WTC11 (cell line): ENCODE measurements around the gene NRIP2. TPM values are rescaled to one million over a fixed set of nuclear protein-coding genes. Genes with fewer than 3 reads are reported as not detected.

Source experiments
- ATAC-seq: fragments of 200-7000 bp; cut with Tn5 transposase; 2 replicates; pipeline ENCODE4 v1.10.0; 2021; ENCODE audit warnings: mild to moderate bottlenecking, moderate library complexity
- CTCF ChIA-PET: fragments of 300-600 bp; sonication (Branson Sonifier 250); formaldehyde crosslinking; loops from one replicate; lab custom pipeline; 2021; ENCODE audit warnings: antibody characterized with exemption; lab: Charles Lee
- POLR2A ChIA-PET: fragments of 350-600 bp; sonication (Branson Sonifier 250); formaldehyde crosslinking; loops from one replicate; lab custom pipeline; 2021; ENCODE audit warnings: antibody characterized with exemption; lab: Charles Lee
- DNase-seq: peaks from one replicate; pipeline ENCODE4 v3.0.0; 2021; ENCODE audit warnings: low spot score
- H3K27ac Mint-ChIP-seq: 2 replicates; pipeline ENCODE4 v1.8.0; 2021; ENCODE audit warnings: mixed read lengths
- H3K27me3 Mint-ChIP-seq: 2 replicates; pipeline ENCODE4 v1.8.0; 2021; ENCODE audit warnings: low read depth, mild to moderate bottlenecking, moderate library complexity, mixed read lengths
- H3K36me3 Mint-ChIP-seq: 2 replicates; pipeline ENCODE4 v1.8.0; 2021; ENCODE audit warnings: mixed read lengths
- H3K4me1 Mint-ChIP-seq: 2 replicates; pipeline ENCODE4 v1.8.0; 2022; ENCODE audit warnings: mixed read lengths
- H3K4me3 Mint-ChIP-seq: 2 replicates; pipeline ENCODE4 v1.8.0; 2021; ENCODE audit warnings: mild to moderate bottlenecking, moderate library complexity, mixed read lengths
- H3K9me3 Mint-ChIP-seq: 2 replicates; pipeline ENCODE4 v1.8.0; 2021; ENCODE audit warnings: mixed read lengths
- ATF1 ChIP-seq: sonication (generic); formaldehyde crosslinking; IDR thresholded peaks from 2 replicates; pipeline ENCODE4 v1.8.1; 2023; ENCODE audit warnings: mild to moderate bottlenecking, moderate library complexity, missing genetic modification reagents
- CBFB ChIP-seq: sonication (generic); formaldehyde crosslinking; IDR thresholded peaks from 2 replicates; pipeline ENCODE4 v1.8.1; 2022; ENCODE audit warnings: mild to moderate bottlenecking, low read depth, missing genetic modification reagents
- ELF4 ChIP-seq: sonication (generic); formaldehyde crosslinking; IDR thresholded peaks from 2 replicates; pipeline ENCODE4 v1.8.1; 2022; ENCODE audit warnings: low read depth, mild to moderate bottlenecking, moderate library complexity, missing genetic modification reagents
- FOXJ3 ChIP-seq: sonication (generic); formaldehyde crosslinking; IDR thresholded peaks from 2 replicates; pipeline ENCODE4 v1.9.0; 2021; ENCODE audit warnings: missing genetic modification reagents, mild to moderate bottlenecking, borderline replicate concordance
- GRHL2 ChIP-seq: fragments of 250-450 bp; sonication (Bioruptor Pico); IDR thresholded peaks from 2 replicates; pipeline ENCODE4 v1.8.0; 2022; ENCODE audit warnings: mild to moderate bottlenecking, moderate library complexity; ENCODE audit not compliant: insufficient replicate concordance, severe bottlenecking
- IRF2 ChIP-seq: sonication (generic); formaldehyde crosslinking; IDR thresholded peaks from 2 replicates; pipeline ENCODE4 v1.8.0; 2022; ENCODE audit warnings: low read depth, missing genetic modification reagents, borderline replicate concordance
- JUN ChIP-seq: sonication (generic); formaldehyde crosslinking; IDR thresholded peaks from 2 replicates; pipeline ENCODE4 v1.8.0; 2023; ENCODE audit warnings: mild to moderate bottlenecking, missing genetic modification reagents
- KAT7 ChIP-seq: sonication (generic); formaldehyde crosslinking; IDR thresholded peaks from 2 replicates; pipeline ENCODE4 v1.8.1; 2023; ENCODE audit warnings: missing genetic modification reagents, mild to moderate bottlenecking, borderline replicate concordance
- MYBL2 ChIP-seq: sonication (generic); formaldehyde crosslinking; IDR thresholded peaks from 2 replicates; pipeline ENCODE4 v1.8.1; 2023; ENCODE audit warnings: mild to moderate bottlenecking, moderate library complexity, missing genetic modification reagents
- NR1H2 ChIP-seq: sonication (generic); formaldehyde crosslinking; IDR thresholded peaks from 2 replicates; pipeline ENCODE4 v1.9.0; 2021; ENCODE audit warnings: mild to moderate bottlenecking, moderate library complexity, missing genetic modification reagents
- NR2C2 ChIP-seq: sonication (generic); formaldehyde crosslinking; IDR thresholded peaks from 2 replicates; pipeline ENCODE4 v1.8.0; 2022; ENCODE audit warnings: mild to moderate bottlenecking, missing genetic modification reagents
- OVOL2 ChIP-seq: fragments of 250-450 bp; sonication (Bioruptor Pico); IDR thresholded peaks from 2 replicates; pipeline ENCODE4 v1.9.0; 2021; ENCODE audit warnings: mild to moderate bottlenecking, borderline replicate concordance
- SOX15 ChIP-seq: fragments of 250-450 bp; sonication (Bioruptor Pico); IDR thresholded peaks from 2 replicates; pipeline ENCODE4 v1.9.0; 2021; ENCODE audit warnings: mild to moderate bottlenecking
- SP1 ChIP-seq: sonication (generic); formaldehyde crosslinking; conservative IDR thresholded peaks from 2 replicates; pipeline ENCODE4 v1.8.1; 2022; ENCODE audit warnings: missing genetic modification reagents
- TP53 ChIP-seq: sonication (generic); formaldehyde crosslinking; IDR thresholded peaks from 2 replicates; pipeline ENCODE4 v1.8.1; 2023; ENCODE audit warnings: mild to moderate bottlenecking, missing genetic modification reagents
- ZNF232 ChIP-seq: sonication (generic); formaldehyde crosslinking; IDR thresholded peaks from 2 replicates; pipeline ENCODE4 v1.8.0; 2022; ENCODE audit warnings: mild to moderate bottlenecking, missing genetic modification reagents
- ZNF317 ChIP-seq: sonication (generic); formaldehyde crosslinking; IDR thresholded peaks from 2 replicates; pipeline ENCODE4 v1.8.1; 2023; ENCODE audit warnings: low read depth, mild to moderate bottlenecking, moderate library complexity, missing genetic modification reagents, borderline replicate concordance
- ZNF396 ChIP-seq: fragments of 250-450 bp; sonication (Bioruptor Pico); IDR thresholded peaks from 2 replicates; pipeline ENCODE4 v1.8.0; 2021; ENCODE audit warnings: mild to moderate bottlenecking, moderate library complexity, borderline replicate concordance
- total RNA-seq: library from RNA; stranded (reverse); gene quantifications from 3 replicates; pipeline ENCODE4 v1.2.3, GENCODE V29; 2021
- TF ChIP-seq, protein P1 (sequence below): sonication (generic); formaldehyde crosslinking; IDR thresholded peaks from 2 replicates; pipeline ENCODE4 v1.8.0; 2022; ENCODE audit warnings: mild to moderate bottlenecking, missing genetic modification reagents
- TF ChIP-seq, protein P2 (sequence below): fragments of 250-450 bp; sonication (Bioruptor Pico); IDR thresholded peaks from 2 replicates; pipeline ENCODE4 v1.9.0; 2021; ENCODE audit warnings: mild to moderate bottlenecking
- TF ChIP-seq, protein P3 (sequence below): fragments of 200-600 bp; IDR thresholded peaks from 2 replicates; pipeline ENCODE4 v1.8.0; 2022; ENCODE audit warnings: antibody characterized with exemption
- TF ChIP-seq, protein P4 (sequence below): fragments of 250-450 bp; sonication (Bioruptor Pico); IDR thresholded peaks from 2 replicates; pipeline ENCODE4 v2.1.2; 2022; ENCODE audit warnings: mild to moderate bottlenecking, moderate library complexity
- TF ChIP-seq, protein P5 (sequence below): sonication (generic); formaldehyde crosslinking; IDR thresholded peaks from 2 replicates; pipeline ENCODE4 v1.8.0; 2022; ENCODE audit warnings: mild to moderate bottlenecking, missing genetic modification reagents
- TF ChIP-seq, protein P6 (sequence below): sonication (generic); formaldehyde crosslinking; IDR thresholded peaks from 2 replicates; pipeline ENCODE4 v1.8.0; 2022; ENCODE audit warnings: mild to moderate bottlenecking, missing genetic modification reagents
- TF ChIP-seq, protein P7 (sequence below): sonication (generic); formaldehyde crosslinking; IDR thresholded peaks from 2 replicates; pipeline ENCODE4 v1.8.1; 2022; ENCODE audit warnings: low read depth, mild to moderate bottlenecking, moderate library complexity, missing genetic modification reagents, borderline replicate concordance

The NRIP2 gene
- total RNA-seq, 1 experiment from 2014 or later = not detected

DNA sequence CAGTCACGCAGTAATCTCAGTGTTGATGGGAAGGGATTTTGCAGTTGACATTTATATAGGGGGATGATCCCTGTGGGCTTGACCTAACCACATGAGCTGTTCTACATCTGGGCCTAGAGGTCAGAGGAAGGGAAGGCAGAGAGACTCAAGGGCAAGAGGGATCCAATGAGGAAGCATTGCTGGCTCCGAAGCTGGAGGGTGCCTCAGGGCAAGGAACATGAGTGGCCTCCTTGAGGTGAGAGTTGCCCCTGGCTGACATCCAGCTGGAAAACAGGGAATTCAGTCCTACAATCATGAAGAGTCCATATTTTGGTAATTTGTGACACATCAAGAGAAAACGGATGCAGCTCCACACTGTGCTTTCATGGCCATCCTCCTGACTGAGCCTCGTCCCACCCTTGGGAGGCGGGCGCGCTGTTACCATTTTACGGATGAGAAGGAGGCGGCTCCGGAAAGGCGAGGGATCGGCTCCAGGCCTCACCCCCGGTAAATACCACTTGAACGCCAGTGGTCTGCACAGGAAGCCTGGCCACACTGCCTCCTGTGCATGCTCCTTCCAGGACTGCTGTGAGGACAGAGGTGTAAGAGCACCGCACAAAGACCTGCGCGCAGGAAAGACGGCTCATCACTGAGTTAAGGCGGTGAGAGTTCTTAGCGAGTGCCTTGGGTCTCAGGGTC, 58.6 kb downstream of the NRIP2 start:
- Mint-ChIP-seq H3K4me3 (no peak overlapping the region), H3K9me3 (no peaks in the 10 kb centered on the region), H3K27me3 (no peaks in the 10 kb centered on the region), H3K36me3 (no peaks in the 10 kb centered on the region), H3K4me1 (peaks cover 39% of the 10 kb centered on the region), H3K27ac (no peak overlapping the region; the same call in 1 of the 2 replicates)
- no peak for TF ChIP-seq SOX15
- no peak for TF ChIP-seq ZNF396 (CRISPR knock-in tag)
- TF ChIP-seq FOXJ3 (CRISPR knock-in tag) = no peak
- TF ChIP-seq, protein P1, sequence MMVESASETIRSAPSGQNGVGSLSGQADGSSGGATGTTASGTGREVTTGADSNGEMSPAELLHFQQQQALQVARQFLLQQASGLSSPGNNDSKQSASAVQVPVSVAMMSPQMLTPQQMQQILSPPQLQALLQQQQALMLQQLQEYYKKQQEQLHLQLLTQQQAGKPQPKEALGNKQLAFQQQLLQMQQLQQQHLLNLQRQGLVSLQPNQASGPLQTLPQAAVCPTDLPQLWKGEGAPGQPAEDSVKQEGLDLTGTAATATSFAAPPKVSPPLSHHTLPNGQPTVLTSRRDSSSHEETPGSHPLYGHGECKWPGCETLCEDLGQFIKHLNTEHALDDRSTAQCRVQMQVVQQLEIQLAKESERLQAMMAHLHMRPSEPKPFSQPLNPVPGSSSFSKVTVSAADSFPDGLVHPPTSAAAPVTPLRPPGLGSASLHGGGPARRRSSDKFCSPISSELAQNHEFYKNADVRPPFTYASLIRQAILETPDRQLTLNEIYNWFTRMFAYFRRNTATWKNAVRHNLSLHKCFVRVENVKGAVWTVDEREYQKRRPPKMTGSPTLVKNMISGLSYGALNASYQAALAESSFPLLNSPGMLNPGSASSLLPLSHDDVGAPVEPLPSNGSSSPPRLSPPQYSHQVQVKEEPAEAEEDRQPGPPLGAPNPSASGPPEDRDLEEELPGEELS (CRISPR knock-in tag) = no peak
- no peak for TF ChIP-seq ELF4 (CRISPR knock-in tag)
- no peak for TF ChIP-seq ZNF232 (CRISPR knock-in tag)
- TF ChIP-seq SP1 (CRISPR knock-in tag) = no peak
- TF ChIP-seq KAT7 (CRISPR knock-in tag) = no peak
- no peak for TF ChIP-seq JUN (CRISPR knock-in tag)
- no peak for TF ChIP-seq NR2C2 (CRISPR knock-in tag)
- no peak for TF ChIP-seq OVOL2 (CRISPR knock-in tag)
- ChIA-PET CTCF (interaction anchor here (0.8 to 2.9 kb wide), 2 partner anchors 15 to 85 kb away, joined by 3 to 8 read pairs; no protein-coding TSS in a partner anchor), POLR2A (no interaction called here)
- ATAC-seq (no peak), DNase-seq (no peak)

DNA sequence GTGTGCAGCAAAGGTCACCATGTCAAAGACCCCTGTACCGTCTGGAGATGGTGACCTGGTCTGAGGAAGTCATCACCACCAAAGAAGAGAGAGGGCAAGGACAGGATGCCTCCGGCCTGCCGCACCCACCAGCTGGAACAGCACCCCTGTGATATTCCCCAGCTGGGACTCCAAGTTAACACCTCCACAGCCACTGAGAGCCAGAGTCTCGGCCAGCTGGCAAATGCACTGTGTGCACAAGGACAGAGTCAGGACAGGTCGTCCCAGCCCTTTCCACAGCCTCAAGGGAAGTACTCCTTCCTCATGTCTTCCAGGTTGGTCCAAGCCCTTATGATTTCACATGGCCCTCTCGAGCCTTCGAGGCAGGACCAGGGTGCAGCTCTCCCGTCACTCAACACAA, 59.4 kb downstream of the NRIP2 start:
- Mint-ChIP-seq H3K9me3 (peaks cover 3% of the 10 kb centered on the region), H3K4me3 (no peak overlapping the region), H3K4me1 (peaks cover 39% of the 10 kb centered on the region), H3K27me3 (peaks cover 2% of the 10 kb centered on the region; the same call in 1 of the 2 replicates), H3K27ac (no peak overlapping the region), H3K36me3 (peaks cover 2% of the 10 kb centered on the region; the same call in 1 of the 2 replicates)
- ATAC-seq = no peak
- ChIA-PET CTCF (no interaction called here), POLR2A (no interaction called here)
- DNase-seq = no peak
- TF ChIP-seq ZNF317 (CRISPR knock-in tag) = no peak
- TF ChIP-seq, protein P2, sequence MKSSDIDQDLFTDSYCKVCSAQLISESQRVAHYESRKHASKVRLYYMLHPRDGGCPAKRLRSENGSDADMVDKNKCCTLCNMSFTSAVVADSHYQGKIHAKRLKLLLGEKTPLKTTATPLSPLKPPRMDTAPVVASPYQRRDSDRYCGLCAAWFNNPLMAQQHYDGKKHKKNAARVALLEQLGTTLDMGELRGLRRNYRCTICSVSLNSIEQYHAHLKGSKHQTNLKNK = no peak
- no peak for TF ChIP-seq MYBL2
- TF ChIP-seq CBFB = no peak
- TF ChIP-seq GRHL2 = no peak
- TF ChIP-seq TP53 (CRISPR knock-in tag) = no peak
- TF ChIP-seq, protein P3, sequence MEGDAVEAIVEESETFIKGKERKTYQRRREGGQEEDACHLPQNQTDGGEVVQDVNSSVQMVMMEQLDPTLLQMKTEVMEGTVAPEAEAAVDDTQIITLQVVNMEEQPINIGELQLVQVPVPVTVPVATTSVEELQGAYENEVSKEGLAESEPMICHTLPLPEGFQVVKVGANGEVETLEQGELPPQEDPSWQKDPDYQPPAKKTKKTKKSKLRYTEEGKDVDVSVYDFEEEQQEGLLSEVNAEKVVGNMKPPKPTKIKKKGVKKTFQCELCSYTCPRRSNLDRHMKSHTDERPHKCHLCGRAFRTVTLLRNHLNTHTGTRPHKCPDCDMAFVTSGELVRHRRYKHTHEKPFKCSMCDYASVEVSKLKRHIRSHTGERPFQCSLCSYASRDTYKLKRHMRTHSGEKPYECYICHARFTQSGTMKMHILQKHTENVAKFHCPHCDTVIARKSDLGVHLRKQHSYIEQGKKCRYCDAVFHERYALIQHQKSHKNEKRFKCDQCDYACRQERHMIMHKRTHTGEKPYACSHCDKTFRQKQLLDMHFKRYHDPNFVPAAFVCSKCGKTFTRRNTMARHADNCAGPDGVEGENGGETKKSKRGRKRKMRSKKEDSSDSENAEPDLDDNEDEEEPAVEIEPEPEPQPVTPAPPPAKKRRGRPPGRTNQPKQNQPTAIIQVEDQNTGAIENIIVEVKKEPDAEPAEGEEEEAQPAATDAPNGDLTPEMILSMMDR = no peak
- no peak for TF ChIP-seq ATF1 (CRISPR knock-in tag)
- TF ChIP-seq JUN (CRISPR knock-in tag) = no peak
- TF ChIP-seq, protein P4, sequence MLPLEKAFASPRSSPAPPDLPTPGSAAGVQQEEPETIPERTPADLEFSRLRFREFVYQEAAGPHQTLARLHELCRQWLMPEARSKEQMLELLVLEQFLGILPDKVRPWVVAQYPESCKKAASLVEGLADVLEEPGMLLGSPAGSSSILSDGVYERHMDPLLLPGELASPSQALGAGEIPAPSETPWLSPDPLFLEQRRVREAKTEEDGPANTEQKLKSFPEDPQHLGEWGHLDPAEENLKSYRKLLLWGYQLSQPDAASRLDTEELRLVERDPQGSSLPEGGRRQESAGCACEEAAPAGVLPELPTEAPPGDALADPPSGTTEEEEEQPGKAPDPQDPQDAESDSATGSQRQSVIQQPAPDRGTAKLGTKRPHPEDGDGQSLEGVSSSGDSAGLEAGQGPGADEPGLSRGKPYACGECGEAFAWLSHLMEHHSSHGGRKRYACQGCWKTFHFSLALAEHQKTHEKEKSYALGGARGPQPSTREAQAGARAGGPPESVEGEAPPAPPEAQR (CRISPR knock-in tag) = no peak
- TF ChIP-seq IRF2 = no peak
- TF ChIP-seq KAT7 (CRISPR knock-in tag) = no peak
- TF ChIP-seq, protein P5, sequence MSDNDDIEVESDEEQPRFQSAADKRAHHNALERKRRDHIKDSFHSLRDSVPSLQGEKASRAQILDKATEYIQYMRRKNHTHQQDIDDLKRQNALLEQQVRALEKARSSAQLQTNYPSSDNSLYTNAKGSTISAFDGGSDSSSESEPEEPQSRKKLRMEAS (CRISPR knock-in tag) = no peak
- TF ChIP-seq SP1 (CRISPR knock-in tag) = no peak
- TF ChIP-seq, protein P6, sequence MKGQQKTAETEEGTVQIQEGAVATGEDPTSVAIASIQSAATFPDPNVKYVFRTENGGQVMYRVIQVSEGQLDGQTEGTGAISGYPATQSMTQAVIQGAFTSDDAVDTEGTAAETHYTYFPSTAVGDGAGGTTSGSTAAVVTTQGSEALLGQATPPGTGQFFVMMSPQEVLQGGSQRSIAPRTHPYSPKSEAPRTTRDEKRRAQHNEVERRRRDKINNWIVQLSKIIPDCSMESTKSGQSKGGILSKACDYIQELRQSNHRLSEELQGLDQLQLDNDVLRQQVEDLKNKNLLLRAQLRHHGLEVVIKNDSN (CRISPR knock-in tag) = no peak
- TF ChIP-seq NR1H2 = no peak
- TF ChIP-seq FOXJ3 (CRISPR knock-in tag) = no peak
- TF ChIP-seq, protein P7, sequence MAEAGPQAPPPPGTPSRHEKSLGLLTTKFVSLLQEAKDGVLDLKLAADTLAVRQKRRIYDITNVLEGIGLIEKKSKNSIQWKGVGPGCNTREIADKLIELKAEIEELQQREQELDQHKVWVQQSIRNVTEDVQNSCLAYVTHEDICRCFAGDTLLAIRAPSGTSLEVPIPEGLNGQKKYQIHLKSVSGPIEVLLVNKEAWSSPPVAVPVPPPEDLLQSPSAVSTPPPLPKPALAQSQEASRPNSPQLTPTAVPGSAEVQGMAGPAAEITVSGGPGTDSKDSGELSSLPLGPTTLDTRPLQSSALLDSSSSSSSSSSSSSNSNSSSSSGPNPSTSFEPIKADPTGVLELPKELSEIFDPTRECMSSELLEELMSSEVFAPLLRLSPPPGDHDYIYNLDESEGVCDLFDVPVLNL (CRISPR knock-in tag) = no peak
